Adrenal gland (tissue), 5 donors: ENCODE data around the gene KIAA0753.

Source experiments
- CTCF ChIP-seq, 6 experiments: fragments of 450-650 bp in 4 of 6; fragments of 200-600 bp in 2 of 6; sonication (generic) in 1 of 6; IDR thresholded peaks; 1 replicate in 5 of 6; 2 replicates in 1 of 6; pipeline versions ENCODE4 v1.5.1 to v1.8.0; 2016 to 2021; ENCODE audit warnings: antibody characterized with exemption in 6 of 6, mild to moderate bottlenecking in 2 of 6, moderate library complexity in 1 of 6
- POLR2A ChIP-seq, 2 donors: fragments of 450-650 bp; IDR thresholded peaks; one replicate each; pipeline ENCODE4 v1.6.1; 2017; ENCODE audit warnings: antibody characterized with exemption in 2 of 2, mild to moderate bottlenecking in 2 of 2, moderate library complexity in 1 of 2
- donor health status: DM: no; HTN: no; CAD: no.

GRCh38 chr17:6532441-6532885 is 108.0 kb downstream of the KIAA0753 start:
- TF ChIP-seq CTCF (IDR thresholded peaks at IDR 0.05) (no peak), POLR2A (IDR thresholded peaks at IDR 0.05) (no peak)
